IMR-90 (cell line): Measurements from ENCODE around the gene SLC35F3. TPM values are rescaled to one million over a fixed set of nuclear protein-coding genes. Genes with fewer than 3 reads are reported as not detected.

Experiments
- ATAC-seq: fragments of 200-7000 bp; cut with Tn5 transposase; 2 replicates; pipeline ENCODE4 v1.9.1; 2020; ENCODE audit warnings: low read depth, mild to moderate bottlenecking, moderate library complexity
- BruUV-seq: library from RNA; stranded (reverse); fragments of 400-500 nt; replicated peaks from 2 replicates; lab custom pipeline; 2021; lab: Mats Ljungman, UMichigan
- CTCF ChIA-PET: fragments of 300-600 bp; formaldehyde crosslinking; extraction: SDS; loops from one replicate; lab custom pipeline; 2021; ENCODE audit warnings: antibody characterized with exemption; lab: Yijun Ruan, JAX
- POLR2A ChIA-PET: fragments of 300-600 bp; sonication (Branson Sonifier 250); formaldehyde crosslinking; loops from one replicate; lab custom pipeline; 2022; ENCODE audit warnings: antibody characterized with exemption; ENCODE audit not compliant: unreplicated experiment; lab: Charles Lee
- DNase-seq: peaks from one replicate; pipeline ENCODE4 v3.0.0; 2013
- H2AFZ ChIP-seq: replicated peaks from 2 replicates; pipeline ENCODE3; 2013; ENCODE audit warnings: low read length, mild to moderate bottlenecking; ENCODE audit not compliant: poor library complexity
- H2AK5ac ChIP-seq: 2 replicates; pipeline ENCODE4 v1.6.1; 2013; ENCODE audit warnings: low read depth, low read length, inconsistent platforms
- H2AK9ac ChIP-seq: replicated peaks from 2 replicates; pipeline ENCODE3; 2013; ENCODE audit warnings: mild to moderate bottlenecking, low read depth, low read length, moderate library complexity; ENCODE audit not compliant: poor library complexity
- H2BK120ac ChIP-seq: 2 replicates; pipeline ENCODE4 v1.6.1; 2013; ENCODE audit warnings: low read depth, low read length, inconsistent platforms
- H2BK15ac ChIP-seq: 3 replicates; pipeline ENCODE4 v1.6.1; 2013; ENCODE audit warnings: low read depth, low read length, inconsistent platforms
- H2BK20ac ChIP-seq: 2 replicates; pipeline ENCODE4 v1.6.1; 2013; ENCODE audit warnings: low read depth, mild to moderate bottlenecking, inconsistent platforms, low read length, moderate library complexity
- H2BK5ac ChIP-seq: 2 replicates; pipeline ENCODE4 v1.6.1; 2013; ENCODE audit warnings: mild to moderate bottlenecking, low read depth, low read length, inconsistent platforms; ENCODE audit not compliant: poor library complexity, severe bottlenecking
- H3K14ac ChIP-seq: replicated peaks from 2 replicates; pipeline ENCODE4 v1.6.1; 2013; ENCODE audit warnings: low read depth, low read length, inconsistent platforms
- H3K18ac ChIP-seq: 2 replicates; pipeline ENCODE4 v1.6.1; 2013; ENCODE audit warnings: low read depth, low read length, control low read depth
- H3K23ac ChIP-seq: 2 replicates; pipeline ENCODE4 v1.6.1; 2013; ENCODE audit warnings: low read depth, low read length, inconsistent platforms
- H3K27ac ChIP-seq: 2 replicates; pipeline ENCODE4 v1.5.1; 2013; ENCODE audit warnings: mild to moderate bottlenecking, control low read depth, low read length; ENCODE audit not compliant: insufficient read depth
- H3K27me3 ChIP-seq: 2 replicates; pipeline ENCODE4 v1.6.1; 2013; ENCODE audit warnings: low read length; ENCODE audit not compliant: control insufficient read depth, insufficient read depth
- H3K36me3 ChIP-seq: 2 replicates; pipeline ENCODE4 v1.6.1; 2013; ENCODE audit warnings: low read length, mixed read lengths; ENCODE audit not compliant: control insufficient read depth, insufficient read depth
- H3K4ac ChIP-seq: 2 replicates; pipeline ENCODE4 v1.6.1; 2013; ENCODE audit warnings: low read depth, low read length, inconsistent platforms
- H3K4me1 ChIP-seq: 2 replicates; pipeline ENCODE4 v1.6.1; 2013; ENCODE audit warnings: low read length, mixed read lengths; ENCODE audit not compliant: control insufficient read depth, insufficient read depth
- H3K4me2 ChIP-seq: 2 replicates; pipeline ENCODE4 v1.6.1; 2013; ENCODE audit warnings: low read depth, mild to moderate bottlenecking, control low read depth, low read length, moderate library complexity
- H3K4me3 ChIP-seq: 2 replicates; pipeline ENCODE4 v1.5.1; 2013; ENCODE audit warnings: low read depth, mild to moderate bottlenecking, control low read depth, low read length, moderate library complexity; ENCODE audit not compliant: insufficient read depth
- H3K56ac ChIP-seq: 2 replicates; pipeline ENCODE4 v1.6.1; 2013; ENCODE audit warnings: low read length, inconsistent platforms; ENCODE audit not compliant: insufficient read depth; ENCODE audit errors: extremely low read depth
- H3K79me1 ChIP-seq, 2 experiments: 2 replicates each; pipeline ENCODE4 v1.6.1; 2013; ENCODE audit warnings: low read length in 2 of 2, inconsistent platforms in 1 of 2, low read depth in 1 of 2
- H3K9ac ChIP-seq: 2 replicates; pipeline ENCODE4 v1.6.1; 2013; ENCODE audit warnings: low read depth, low read length, control low read depth
- H3K9me1 ChIP-seq: 2 replicates; pipeline ENCODE4 v1.6.1; 2013; ENCODE audit warnings: low read length, inconsistent platforms; ENCODE audit not compliant: insufficient read depth
- H3K9me3 ChIP-seq: 2 replicates; pipeline ENCODE4 v1.6.1; 2013; ENCODE audit warnings: low read length; ENCODE audit not compliant: control insufficient read depth, insufficient read depth
- H4K20me1 ChIP-seq: 2 replicates; pipeline ENCODE4 v1.6.1; 2013; ENCODE audit warnings: low read length, inconsistent platforms; ENCODE audit not compliant: insufficient read depth
- H4K5ac ChIP-seq: 2 replicates; pipeline ENCODE4 v1.6.1; 2013; ENCODE audit warnings: mild to moderate bottlenecking, low read depth, low read length, control low read depth
- H4K8ac ChIP-seq, 2 experiments: 2 replicates each; pipeline ENCODE4 v1.6.1; 2013; ENCODE audit warnings: low read depth in 2 of 2, low read length in 2 of 2, control low read depth in 1 of 2, inconsistent platforms in 1 of 2
- H4K91ac ChIP-seq: 2 replicates; pipeline ENCODE4 v1.6.1; 2013; ENCODE audit warnings: low read depth, low read length, inconsistent platforms; ENCODE audit not compliant: insufficient read depth
- BHLHE40 ChIP-seq: fragments of 150-350 bp; IDR thresholded peaks from 2 replicates; pipeline ENCODE4 v1.6.1; 2016; ENCODE audit warnings: mild to moderate bottlenecking, low read depth, low read length
- CEBPB ChIP-seq: IDR thresholded peaks from 2 replicates; pipeline ENCODE4 v1.6.1; 2012; ENCODE audit warnings: low read depth, low read length, improper control_type of control experiment
- CHD1 ChIP-seq: IDR thresholded peaks from 2 replicates; pipeline ENCODE4 v1.6.1; 2012; ENCODE audit warnings: low read depth, low read length, improper control_type of control experiment
- CTCF ChIP-seq: conservative IDR thresholded peaks from 2 replicates; pipeline ENCODE4 v1.5.1; 2012; ENCODE audit warnings: mild to moderate bottlenecking, low read depth, low read length, improper control_type of control experiment
- ELK1 ChIP-seq: fragments of 150-350 bp; IDR thresholded peaks from 2 replicates; pipeline ENCODE4 v1.6.1; 2016; ENCODE audit warnings: low read depth, mild to moderate bottlenecking, low read length, moderate library complexity, borderline replicate concordance
- FOS ChIP-seq: fragments of 150-350 bp; IDR thresholded peaks from 2 replicates; pipeline ENCODE4 v1.6.1; 2016; ENCODE audit warnings: low read depth, low read length
- MAFK ChIP-seq: IDR thresholded peaks from 2 replicates; pipeline ENCODE4 v1.6.1; 2012; ENCODE audit warnings: low read depth, low read length, improper control_type of control experiment
- MAZ ChIP-seq: IDR thresholded peaks from 2 replicates; pipeline ENCODE4 v1.6.1; 2012; ENCODE audit warnings: low read depth, mild to moderate bottlenecking, low read length, improper control_type of control experiment, moderate library complexity, borderline replicate concordance
- MXI1 ChIP-seq: IDR thresholded peaks from 2 replicates; pipeline ENCODE4 v1.6.1; 2012; ENCODE audit warnings: low read depth, mild to moderate bottlenecking, low read length, moderate library complexity, borderline replicate concordance
- NFE2L2 ChIP-seq: fragments of 150-350 bp; IDR thresholded peaks from 2 replicates; pipeline ENCODE4 v1.6.1; 2016; ENCODE audit warnings: low read depth, mild to moderate bottlenecking, low read length
- POLR2A ChIP-seq: IDR thresholded peaks from 2 replicates; pipeline ENCODE4 v1.6.1; 2012; ENCODE audit warnings: mild to moderate bottlenecking, low read depth, low read length
- RAD21 ChIP-seq: IDR thresholded peaks from 2 replicates; pipeline ENCODE4 v1.6.1; 2012; ENCODE audit warnings: low read length, improper control_type of control experiment
- RCOR1 ChIP-seq: IDR thresholded peaks from 2 replicates; pipeline ENCODE4 v1.6.1; 2012; ENCODE audit warnings: mild to moderate bottlenecking, low read length, improper control_type of control experiment; ENCODE audit not compliant: insufficient replicate concordance
- RFX5 ChIP-seq: IDR thresholded peaks from 2 replicates; pipeline ENCODE4 v1.8.0; 2012; ENCODE audit warnings: low read depth, mild to moderate bottlenecking, low read length, moderate library complexity
- SMC3 ChIP-seq: fragments of 150-350 bp; IDR thresholded peaks from 2 replicates; pipeline ENCODE4 v1.6.1; 2016; ENCODE audit warnings: low read depth, mild to moderate bottlenecking, antibody characterized with exemption, low read length, moderate library complexity
- USF2 ChIP-seq: fragments of 150-350 bp; IDR thresholded peaks from 2 replicates; pipeline ENCODE4 v1.6.1; 2017; ENCODE audit warnings: mild to moderate bottlenecking, antibody characterized with exemption, low read length, low read depth
- WGBS, 2 experiments: methylation state at CpG; one replicate each; pipeline versions ENCODE4 v1.1.5 to v1.1.7; 2013; ENCODE audit warnings: missing lambda C conversion rate in 2 of 2; ENCODE audit not compliant: insufficient read length in 1 of 2; ENCODE audit errors: extremely low coverage in 2 of 2; 5-methylcytosine and 5-hydroxymethylcytosine counted together
- dilution Hi-C: fragments of 300-500 bp; cut with HindIII; formaldehyde crosslinking; loops from one replicate; pipeline ENCODE4 v1.14.3; 2018; ENCODE audit warnings: low sequenced_read_pairs; ENCODE audit not compliant: unreplicated experiment
- in situ Hi-C: fragments of 300-500 bp; cut with MboI; formaldehyde crosslinking; loops from 3 replicates; pipeline ENCODE4 v1.14.3; 2019; ENCODE audit warnings: low sequenced_read_pairs, inconsistent platforms, mixed read lengths
- intact Hi-C: fragments of 100-400 bp; cut with micrococcal nuclease; formaldehyde crosslinking; loops from 2 replicates; pipeline ENCODE4 v1.10.0; 2022
- polyA plus RNA-seq, 3 experiments: library from polyadenylated mRNA; depleted of rRNA; stranded (reverse); fragments of >200 nt; gene quantifications; 2 replicates each; pipeline ENCODE4 v1.2.3, GENCODE V29; 2012; ENCODE audit warnings: low replicate concordance in 1 of 3
- total RNA-seq: library from RNA; depleted of rRNA; stranded (reverse); fragments of >200 nt; gene quantifications from 2 replicates; pipeline ENCODE4 v1.2.3, GENCODE V29; 2012

The SLC35F3 gene
- total and polyA plus RNA-seq, 2 of the 4 experiments (the other 2 are of a cell fraction), result under 0.01 to 0.17 TPM

GRCh38 chr1:234148350-234148749 is 243.9 kb downstream of the SLC35F3 start:
- CTCF ChIA-PET, result interaction anchor here (0.6 kb wide), 1 partner anchor 840 kb away, joined by 4 read pairs; no protein-coding TSS in a partner anchor
- POLR2A ChIA-PET, result no interaction called here

More at GRCh38 chr1:234148350-234148749, 243.9 kb downstream of the SLC35F3 start:
- Histone ChIP-seq H2AK9ac (no peak overlapping the region), H3K4me2 (peak overlapping the region; percentile 29; the same call in 1 of the 2 replicates), H3K9me1 (no peaks in the 10 kb centered on the region), H3K27me3 (no peaks in the 10 kb centered on the region), H3K36me3 (no peaks in the 10 kb centered on the region), H2BK20ac (peak overlapping the region; percentile 66; the same call in 1 of the 2 replicates), H3K4me3 (no peak overlapping the region), H4K91ac (no peak overlapping the region), H4K8ac (peak overlapping the region; percentile 23 to 79; a peak in 2 of 4 replicates), H3K4me1 (peaks cover 7% of the 10 kb centered on the region; the same call in 1 of the 2 replicates), H3K4ac (0 out of 2 replicates have a peak overlapping the region, but pooled peaks have one; percentile 6), H2BK120ac (peak overlapping the region; percentile 52; the same call in 1 of the 2 replicates), H3K9ac (no peak overlapping the region), H3K9me3 (peaks cover 5% of the 10 kb centered on the region), H3K14ac (no peak overlapping the region), H4K20me1 (no peaks in the 10 kb centered on the region), H4K5ac (peak overlapping the region; percentile 88; the same call in 1 of the 2 replicates), H3K79me1 (no peaks in the 10 kb centered on the region), H3K23ac (no peak overlapping the region), H2AK5ac (no peak overlapping the region), H3K56ac (no peak overlapping the region), H2BK5ac (peak overlapping the region; percentile 95), H3K27ac (no peak overlapping the region), H3K18ac (peak overlapping the region; percentile 98; the same call in 1 of the 2 replicates), H2AFZ (no peak overlapping the region), H2BK15ac (0 out of 3 replicates have a peak overlapping the region, but pooled peaks have one; percentile 0)
- dilution Hi-C loops (no loop called here), in situ Hi-C loops (loop anchor here (25.0 kb wide), 2 partner anchors 164 to 964 kb away; no protein-coding TSS in a partner anchor), intact Hi-C loops (no loop called here)
- 17% methylated on average over 1 of the region's 3 CpGs; no CpG with 5 or more reads in 1 of the 2 experiments for WGBS, 2 experiments
- ATAC-seq (no peak), DNase-seq (no peak)
- TF ChIP-seq BHLHE40 (no peak), MAZ (no peak), USF2 (no peak), MAFK (no peak), RAD21 (no peak), CHD1 (no peak), ELK1 (no peak), SMC3 (no peak), POLR2A (no peak), MXI1 (no peak), NFE2L2 (no peak), RFX5 (no peak), CEBPB (no peak), FOS (no peak), RCOR1 (no peak), CTCF (no peak)
- no TSS peak for BruUV-seq
